ENCODE measurements around the gene MUC5AC. TPM values are rescaled to one million over a fixed set of nuclear protein-coding genes. Genes with fewer than 3 reads are reported as not detected.
A peak's percentile ranks its signal among the peaks of the same experiment; 100 is the strongest.
"Not testable (repeated sequence)": the region's sequence is repeated elsewhere in the genome, so short reads cannot be mapped to it uniquely, and the experiment has no call there.

MUC5AC gene
- polyA plus RNA-seq, 4 donors = 0.06 to 0.13 TPM; not detected in 2

GRCh38 chr11:1208394-1209261 is 50.9 kb downstream of the MUC5AC start:
- H3K27ac ChIP-seq (ENCODE audit: low read depth in 1 of 3, low read length in 2 of 3) = no peak overlapping the region
- H3K9me3 ChIP-seq (ENCODE audit: control insufficient read depth in 2 of 2, insufficient read depth in 1 of 2, low read depth in 1 of 2, low read length in 1 of 2) = peaks cover 0 to 17% of the 10 kb centered on the region in 2 donors
- H3K36me3 ChIP-seq (ENCODE audit: control insufficient read depth in 3 of 3, insufficient read depth in 2 of 3, low read depth in 1 of 3, low read length in 3 of 3) = no peaks in the 10 kb centered on the region
- 83 to 91% (median 90%) methylated on average over 29 to 39 of the region's 39 CpGs for WGBS, 3 donors
- FAIRE-seq = no peak
- no peaks in the 10 kb centered on the region for H3K4me1 ChIP-seq (ENCODE audit: control insufficient read depth in 3 of 3, insufficient read depth in 2 of 3, low read depth in 1 of 3, low read length in 2 of 3)
- no peak overlapping the region for H3K4me3 ChIP-seq (ENCODE audit: low read depth in 1 of 3, low read length in 3 of 3)
- DNase-seq = no peak
- no peaks in the 10 kb centered on the region for H3K27me3 ChIP-seq (ENCODE audit: control insufficient read depth in 3 of 3, insufficient read depth in 3 of 3, low read length in 3 of 3)

GRCh38 chr11:1209371-1210057 is 51.8 kb downstream of the MUC5AC start:
- Histone ChIP-seq H3K27ac (ENCODE audit: low read depth in 1 of 3, low read length in 2 of 3) (no peak overlapping the region), H3K27me3 (ENCODE audit: control insufficient read depth in 3 of 3, insufficient read depth in 3 of 3, low read length in 3 of 3) (no peaks in the 10 kb centered on the region), H3K4me1 (ENCODE audit: control insufficient read depth in 3 of 3, insufficient read depth in 2 of 3, low read depth in 1 of 3, low read length in 2 of 3) (no peaks in the 10 kb centered on the region), H3K9me3 (ENCODE audit: control insufficient read depth in 2 of 2, insufficient read depth in 1 of 2, low read depth in 1 of 2, low read length in 1 of 2) (peaks cover 0 to 17% of the 10 kb centered on the region in 2 donors), H3K36me3 (ENCODE audit: control insufficient read depth in 3 of 3, insufficient read depth in 2 of 3, low read depth in 1 of 3, low read length in 3 of 3) (no peaks in the 10 kb centered on the region), H3K4me3 (ENCODE audit: low read depth in 1 of 3, low read length in 3 of 3) (no peak overlapping the region)
- no peak for FAIRE-seq
- WGBS, 3 donors = 89 to 90% (median 89%) methylated on average over 17 of the region's 17 CpGs
- no peak for DNase-seq

GRCh38 chr11:1211838-1212237 is 54.1 kb downstream of the MUC5AC start:
- H3K36me3 ChIP-seq (ENCODE audit: control insufficient read depth in 3 of 3, insufficient read depth in 2 of 3, low read depth in 1 of 3, low read length in 3 of 3) = no peaks in the 10 kb centered on the region
- no peak for FAIRE-seq
- DNase-seq = no peak

GRCh38 chr11:1215826-1216225 is 58.1 kb downstream of the MUC5AC start:
- DNase-seq; H3K9me3 ChIP-seq (ENCODE audit: control insufficient read depth in 2 of 2, insufficient read depth in 1 of 2, low read depth in 1 of 2, low read length in 1 of 2); H3K4me3 ChIP-seq (ENCODE audit: low read depth in 1 of 3, low read length in 3 of 3); H3K27me3 ChIP-seq (ENCODE audit: control insufficient read depth in 3 of 3, insufficient read depth in 3 of 3, low read length in 3 of 3); H3K27ac ChIP-seq (ENCODE audit: low read depth in 1 of 3, low read length in 2 of 3); H3K36me3 ChIP-seq (ENCODE audit: control insufficient read depth in 3 of 3, insufficient read depth in 2 of 3, low read depth in 1 of 3, low read length in 3 of 3); FAIRE-seq: not testable (repeated sequence)
- WGBS, 3 donors = 80 to 84% (median 82%) methylated on average over 8 of the region's 8 CpGs
- H3K4me1 ChIP-seq (ENCODE audit: control insufficient read depth in 3 of 3, insufficient read depth in 2 of 3, low read depth in 1 of 3, low read length in 2 of 3) = peaks cover 0 to 15% (median 0%) of the 10 kb centered on the region in 3 donors

More at GRCh38 chr11:1211838-1212237, 54.1 kb downstream of the MUC5AC start:
- H3K4me1 ChIP-seq (ENCODE audit: control insufficient read depth in 3 of 3, insufficient read depth in 2 of 3, low read depth in 1 of 3, low read length in 2 of 3) = no peaks in the 10 kb centered on the region
- no peak overlapping the region for H3K27ac ChIP-seq (ENCODE audit: low read depth in 1 of 3, low read length in 2 of 3)
- peaks cover 0 to 17% of the 10 kb centered on the region in 2 donors for H3K9me3 ChIP-seq (ENCODE audit: control insufficient read depth in 2 of 2, insufficient read depth in 1 of 2, low read depth in 1 of 2, low read length in 1 of 2)
- WGBS, 3 donors = 69 to 86% (median 78%) methylated on average over 2 of the region's 2 CpGs
- no peak overlapping the region for H3K4me3 ChIP-seq (ENCODE audit: low read depth in 1 of 3, low read length in 3 of 3)
- no peaks in the 10 kb centered on the region for H3K27me3 ChIP-seq (ENCODE audit: control insufficient read depth in 3 of 3, insufficient read depth in 3 of 3, low read length in 3 of 3)

- 88 to 91% (median 90%) methylated on average over 17 of the region's 17 CpGs for WGBS, 3 donors
- no peak overlapping the region for H3K4me3 ChIP-seq (ENCODE audit: low read depth in 1 of 3, low read length in 3 of 3)
- DNase-seq (no peak), FAIRE-seq (no peak)
- peaks cover 0 to 3% of the 10 kb centered on the region in 2 donors for H3K9me3 ChIP-seq (ENCODE audit: control insufficient read depth in 2 of 2, insufficient read depth in 1 of 2, low read depth in 1 of 2, low read length in 1 of 2)
- no peak overlapping the region for H3K27ac ChIP-seq (ENCODE audit: low read depth in 1 of 3, low read length in 2 of 3)
- no peaks in the 10 kb centered on the region for H3K27me3 ChIP-seq (ENCODE audit: control insufficient read depth in 3 of 3, insufficient read depth in 3 of 3, low read length in 3 of 3)
- no peaks in the 10 kb centered on the region for H3K36me3 ChIP-seq (ENCODE audit: control insufficient read depth in 3 of 3, insufficient read depth in 2 of 3, low read depth in 1 of 3, low read length in 3 of 3)
- peaks cover 0 to 15% (median 0%) of the 10 kb centered on the region in 3 donors for H3K4me1 ChIP-seq (ENCODE audit: control insufficient read depth in 3 of 3, insufficient read depth in 2 of 3, low read depth in 1 of 3, low read length in 2 of 3)
These were observed 59.4 kb downstream of the MUC5AC start for GRCh38 chr11:1217151-1217550.

- no peak overlapping the region for H3K4me3 ChIP-seq (ENCODE audit: low read depth in 1 of 3, low read length in 3 of 3)
- WGBS, 3 donors = 40 to 64% (median 42%) methylated on average over 13 to 15 of the region's 15 CpGs
- FAIRE-seq = no peak
These were observed 60.6 kb downstream of the MUC5AC start for GRCh38 chr11:1218256-1218787.

GRCh38 chr11:1218788-1219445 is 61.2 kb downstream of the MUC5AC start:
- DNase-seq = no peak
- H3K4me3 ChIP-seq (ENCODE audit: low read depth in 1 of 3, low read length in 3 of 3) = no peak overlapping the region
- peaks cover 0 to 15% (median 0%) of the 10 kb centered on the region in 3 donors for H3K4me1 ChIP-seq (ENCODE audit: control insufficient read depth in 3 of 3, insufficient read depth in 2 of 3, low read depth in 1 of 3, low read length in 2 of 3)
- H3K27ac ChIP-seq (ENCODE audit: low read depth in 1 of 3, low read length in 2 of 3) = peak overlapping the region in 1 of 3 donors; percentile 67
- no peaks in the 10 kb centered on the region for H3K27me3 ChIP-seq (ENCODE audit: control insufficient read depth in 3 of 3, insufficient read depth in 3 of 3, low read length in 3 of 3)
- no peak for FAIRE-seq
- H3K36me3 ChIP-seq (ENCODE audit: control insufficient read depth in 3 of 3, insufficient read depth in 2 of 3, low read depth in 1 of 3, low read length in 3 of 3) = no peaks in the 10 kb centered on the region
- 79 to 88% (median 85%) methylated on average over 15 to 16 of the region's 16 CpGs for WGBS, 3 donors
- no peaks in the 10 kb centered on the region for H3K9me3 ChIP-seq (ENCODE audit: control insufficient read depth in 2 of 2, insufficient read depth in 1 of 2, low read depth in 1 of 2, low read length in 1 of 2)

More at GRCh38 chr11:1218256-1218787, 60.6 kb downstream of the MUC5AC start:
- H3K4me1 ChIP-seq (ENCODE audit: control insufficient read depth in 3 of 3, insufficient read depth in 2 of 3, low read depth in 1 of 3, low read length in 2 of 3) = peaks cover 0 to 15% (median 0%) of the 10 kb centered on the region in 3 donors
- no peaks in the 10 kb centered on the region for H3K9me3 ChIP-seq (ENCODE audit: control insufficient read depth in 2 of 2, insufficient read depth in 1 of 2, low read depth in 1 of 2, low read length in 1 of 2)
- H3K27me3 ChIP-seq (ENCODE audit: control insufficient read depth in 3 of 3, insufficient read depth in 3 of 3, low read length in 3 of 3) = no peaks in the 10 kb centered on the region
- no peaks in the 10 kb centered on the region for H3K36me3 ChIP-seq (ENCODE audit: control insufficient read depth in 3 of 3, insufficient read depth in 2 of 3, low read depth in 1 of 3, low read length in 3 of 3)
- peak overlapping the region in 1 of 3 donors; percentile 23 for H3K27ac ChIP-seq (ENCODE audit: low read depth in 1 of 3, low read length in 2 of 3)
- DNase-seq = peak in 1 of 2 donors; percentile 40

GRCh38 chr11:1219446-1219833 is 61.7 kb downstream of the MUC5AC start:
- FAIRE-seq = no peak
- no peaks in the 10 kb centered on the region for H3K27me3 ChIP-seq (ENCODE audit: control insufficient read depth in 3 of 3, insufficient read depth in 3 of 3, low read length in 3 of 3)
- no peaks in the 10 kb centered on the region for H3K9me3 ChIP-seq (ENCODE audit: control insufficient read depth in 2 of 2, insufficient read depth in 1 of 2, low read depth in 1 of 2, low read length in 1 of 2)
- H3K36me3 ChIP-seq (ENCODE audit: control insufficient read depth in 3 of 3, insufficient read depth in 2 of 3, low read depth in 1 of 3, low read length in 3 of 3) = no peaks in the 10 kb centered on the region
- H3K4me3 ChIP-seq (ENCODE audit: low read depth in 1 of 3, low read length in 3 of 3) = no peak overlapping the region
- WGBS, 3 donors = 60 to 69% (median 65%) methylated on average over 9 to 10 of the region's 10 CpGs
- peaks cover 0 to 15% (median 0%) of the 10 kb centered on the region in 3 donors for H3K4me1 ChIP-seq (ENCODE audit: control insufficient read depth in 3 of 3, insufficient read depth in 2 of 3, low read depth in 1 of 3, low read length in 2 of 3)
- no peak for DNase-seq
- peak overlapping the region in 1 of 3 donors; percentile 67 for H3K27ac ChIP-seq (ENCODE audit: low read depth in 1 of 3, low read length in 2 of 3)
